Hepatocyte (in vitro differentiated cells): ENCODE measurements around the gene C1orf21. TPM values are rescaled to one million over a fixed set of nuclear protein-coding genes. Genes with fewer than 3 reads are reported as not detected.
A peak's percentile ranks its signal among the peaks of the same experiment; 100 is the strongest.

ENCODE experiments used
- DNase-seq: peaks from one replicate; pipeline ENCODE4 v3.0.0-alpha.2; 2016; ENCODE audit warnings: low spot score
- H2AFZ ChIP-seq: fragments of 200-600 bp; sonication (generic); 2 replicates; pipeline ENCODE4 v1.6.0; 2016; ENCODE audit warnings: antibody characterized with exemption, mild to moderate bottlenecking
- H3K27ac ChIP-seq: fragments of 200-600 bp; sonication (generic); 2 replicates; pipeline ENCODE4 v1.5.1; 2016; ENCODE audit warnings: mild to moderate bottlenecking
- H3K27me3 ChIP-seq: fragments of 200-600 bp; sonication (generic); 2 replicates; pipeline ENCODE4 v1.6.1; 2016
- H3K36me3 ChIP-seq: fragments of 200-600 bp; sonication (generic); replicated peaks from 2 replicates; pipeline ENCODE4 v1.5.1; 2016; ENCODE audit warnings: low read depth; ENCODE audit not compliant: insufficient read depth
- H3K4me1 ChIP-seq: fragments of 200-600 bp; sonication (generic); 2 replicates; pipeline ENCODE4 v1.5.1; 2016; ENCODE audit warnings: mild to moderate bottlenecking, moderate library complexity; ENCODE audit not compliant: insufficient read depth
- H3K4me2 ChIP-seq: fragments of 200-600 bp; sonication (generic); 2 replicates; pipeline ENCODE4 v1.6.0; 2016
- H3K4me3 ChIP-seq: fragments of 200-600 bp; sonication (generic); 2 replicates; pipeline ENCODE4 v1.5.1; 2016; ENCODE audit warnings: mild to moderate bottlenecking
- H3K79me2 ChIP-seq: fragments of 200-600 bp; sonication (generic); 2 replicates; pipeline ENCODE4 v1.6.0; 2017; ENCODE audit warnings: mild to moderate bottlenecking
- H3K9me2 ChIP-seq: fragments of 200-600 bp; sonication (generic); replicated peaks from 2 replicates; pipeline ENCODE4 v1.6.0; 2017; ENCODE audit warnings: mild to moderate bottlenecking; ENCODE audit not compliant: insufficient read depth
- H3K9me3 ChIP-seq: fragments of 200-600 bp; sonication (generic); 2 replicates; pipeline ENCODE4 v1.5.1; 2016; ENCODE audit warnings: low read depth, mild to moderate bottlenecking
- H4K20me1 ChIP-seq: fragments of 200-600 bp; sonication (generic); 2 replicates; pipeline ENCODE4 v1.6.0; 2016; ENCODE audit warnings: mild to moderate bottlenecking; ENCODE audit not compliant: insufficient read depth, poor library complexity, severe bottlenecking
- EZH2 ChIP-seq: fragments of 200-600 bp; sonication (generic); IDR thresholded peaks from 2 replicates; pipeline ENCODE4 v1.6.1; 2016; ENCODE audit warnings: antibody characterized with exemption, mild to moderate bottlenecking, borderline replicate concordance
- EZH2phosphoT487 ChIP-seq: fragments of 200-600 bp; sonication (generic); IDR thresholded peaks from one replicate; pipeline ENCODE4 v1.6.1; 2018; ENCODE audit warnings: antibody characterized with exemption, mild to moderate bottlenecking, low read depth, moderate library complexity; ENCODE audit not compliant: unreplicated experiment, severe bottlenecking
- WGBS: methylation state at CpG from one replicate; pipeline ENCODE4 v1.1.6; 2016; ENCODE audit warnings: low lambda C conversion rate; ENCODE audit errors: missing lambda C conversion rate; 5-methylcytosine and 5-hydroxymethylcytosine counted together
- polyA plus RNA-seq: library from polyadenylated mRNA; unstranded; fragments of >200 nt; fragmentation: Nextera tagmentation; extraction: Ambion mirVana; gene quantifications from 2 replicates; pipeline ENCODE4 v1.2.1, GENCODE V29; 2016
- total RNA-seq: library from RNA; depleted of rRNA; stranded (reverse); fragments of >200 nt; gene quantifications from 2 replicates; pipeline ENCODE4 v1.2.3, GENCODE V29; 2014
- TF ChIP-seq, protein P1 (sequence below): fragments of 200-600 bp; sonication (generic); IDR thresholded peaks from 2 replicates; pipeline ENCODE4 v1.5.1; 2016; ENCODE audit warnings: antibody characterized with exemption, mild to moderate bottlenecking; ENCODE audit not compliant: poor library complexity

C1orf21 gene
- total and polyA plus RNA-seq, 2 experiments from 2014 or later, result 26.9 to 37.9 TPM

DNA sequence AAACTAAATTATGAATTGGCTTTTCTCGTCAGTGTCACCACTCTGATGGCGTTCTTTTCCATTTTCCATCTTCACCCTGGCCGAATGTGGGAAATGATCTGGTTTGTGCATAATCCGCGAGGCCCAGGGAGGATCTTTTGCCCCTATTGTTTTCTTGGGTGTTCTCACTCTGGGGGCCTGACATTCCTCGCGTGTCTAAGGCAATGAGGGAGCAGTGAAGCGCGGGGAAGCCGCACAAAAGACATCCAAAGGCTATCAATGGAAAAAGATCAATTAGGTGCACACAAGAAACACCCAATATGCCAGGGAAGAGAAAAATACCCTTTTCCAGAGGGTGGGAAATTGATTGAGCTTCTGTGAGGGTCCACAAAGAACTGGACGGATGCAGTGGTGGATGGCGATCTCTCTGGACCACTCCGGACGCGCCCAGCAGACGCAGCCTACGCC lies 941 bp upstream of the C1orf21 start:
- Histone ChIP-seq H3K9me2 (no peaks in the 10 kb centered on the region), H2AFZ (peak overlapping the region; percentile 98), H3K4me2 (peak overlapping the region; percentile 88), H3K4me3 (peak overlapping the region; percentile 77), H4K20me1 (no peaks in the 10 kb centered on the region), H3K4me1 (peaks cover 18% of the 10 kb centered on the region), H3K27me3 (peaks cover 24% of the 10 kb centered on the region), H3K79me2 (peaks cover 31% of the 10 kb centered on the region), H3K27ac (peak overlapping the region; percentile 87), H3K36me3 (no peaks in the 10 kb centered on the region), H3K9me3 (no peaks in the 10 kb centered on the region)
- TF ChIP-seq, protein P1, sequence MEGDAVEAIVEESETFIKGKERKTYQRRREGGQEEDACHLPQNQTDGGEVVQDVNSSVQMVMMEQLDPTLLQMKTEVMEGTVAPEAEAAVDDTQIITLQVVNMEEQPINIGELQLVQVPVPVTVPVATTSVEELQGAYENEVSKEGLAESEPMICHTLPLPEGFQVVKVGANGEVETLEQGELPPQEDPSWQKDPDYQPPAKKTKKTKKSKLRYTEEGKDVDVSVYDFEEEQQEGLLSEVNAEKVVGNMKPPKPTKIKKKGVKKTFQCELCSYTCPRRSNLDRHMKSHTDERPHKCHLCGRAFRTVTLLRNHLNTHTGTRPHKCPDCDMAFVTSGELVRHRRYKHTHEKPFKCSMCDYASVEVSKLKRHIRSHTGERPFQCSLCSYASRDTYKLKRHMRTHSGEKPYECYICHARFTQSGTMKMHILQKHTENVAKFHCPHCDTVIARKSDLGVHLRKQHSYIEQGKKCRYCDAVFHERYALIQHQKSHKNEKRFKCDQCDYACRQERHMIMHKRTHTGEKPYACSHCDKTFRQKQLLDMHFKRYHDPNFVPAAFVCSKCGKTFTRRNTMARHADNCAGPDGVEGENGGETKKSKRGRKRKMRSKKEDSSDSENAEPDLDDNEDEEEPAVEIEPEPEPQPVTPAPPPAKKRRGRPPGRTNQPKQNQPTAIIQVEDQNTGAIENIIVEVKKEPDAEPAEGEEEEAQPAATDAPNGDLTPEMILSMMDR, result no peak
- TF ChIP-seq EZH2, result no peak
- no peak for TF ChIP-seq EZH2phosphoT487
- WGBS, result 19% methylated on average over 17 of the region's 17 CpGs
- no peak for DNase-seq

DNA sequence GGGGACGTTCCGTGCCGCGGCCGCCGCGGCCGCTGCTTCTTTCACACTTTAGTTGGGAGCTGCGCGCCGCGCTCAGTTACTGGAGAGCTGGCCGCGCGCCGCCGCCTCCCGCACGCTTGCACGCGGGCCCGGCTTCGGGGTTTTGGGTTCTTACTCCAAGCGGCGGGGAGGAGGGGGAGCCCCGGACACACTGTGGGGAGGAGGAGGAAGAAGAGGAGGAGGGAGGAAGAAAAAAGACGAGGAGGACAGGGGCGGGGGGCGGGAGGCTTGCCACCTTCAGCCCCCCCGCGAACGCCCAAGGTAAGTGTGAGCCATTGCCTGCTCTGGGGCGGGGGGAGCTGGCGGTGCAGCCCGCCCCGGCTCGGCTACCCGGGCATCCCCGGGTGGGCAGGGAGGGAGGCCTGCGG lies 243 bp downstream of the C1orf21 start:
- Histone ChIP-seq H3K9me2 (no peaks in the 10 kb centered on the region), H3K27me3 (peaks cover 24% of the 10 kb centered on the region), H3K9me3 (no peaks in the 10 kb centered on the region), H2AFZ (peak overlapping the region; percentile 98), H3K4me3 (peak overlapping the region; percentile 77), H3K27ac (peak overlapping the region; percentile 87), H3K36me3 (no peaks in the 10 kb centered on the region), H3K79me2 (peaks cover 38% of the 10 kb centered on the region), H3K4me2 (peak overlapping the region; percentile 88), H4K20me1 (no peaks in the 10 kb centered on the region), H3K4me1 (peaks cover 21% of the 10 kb centered on the region)
- TF ChIP-seq, protein P1, result no peak
- TF ChIP-seq EZH2, result no peak
- no peak for TF ChIP-seq EZH2phosphoT487
- WGBS, result 3% methylated on average over 7 of the region's 40 CpGs
- no peak for DNase-seq

DNA sequence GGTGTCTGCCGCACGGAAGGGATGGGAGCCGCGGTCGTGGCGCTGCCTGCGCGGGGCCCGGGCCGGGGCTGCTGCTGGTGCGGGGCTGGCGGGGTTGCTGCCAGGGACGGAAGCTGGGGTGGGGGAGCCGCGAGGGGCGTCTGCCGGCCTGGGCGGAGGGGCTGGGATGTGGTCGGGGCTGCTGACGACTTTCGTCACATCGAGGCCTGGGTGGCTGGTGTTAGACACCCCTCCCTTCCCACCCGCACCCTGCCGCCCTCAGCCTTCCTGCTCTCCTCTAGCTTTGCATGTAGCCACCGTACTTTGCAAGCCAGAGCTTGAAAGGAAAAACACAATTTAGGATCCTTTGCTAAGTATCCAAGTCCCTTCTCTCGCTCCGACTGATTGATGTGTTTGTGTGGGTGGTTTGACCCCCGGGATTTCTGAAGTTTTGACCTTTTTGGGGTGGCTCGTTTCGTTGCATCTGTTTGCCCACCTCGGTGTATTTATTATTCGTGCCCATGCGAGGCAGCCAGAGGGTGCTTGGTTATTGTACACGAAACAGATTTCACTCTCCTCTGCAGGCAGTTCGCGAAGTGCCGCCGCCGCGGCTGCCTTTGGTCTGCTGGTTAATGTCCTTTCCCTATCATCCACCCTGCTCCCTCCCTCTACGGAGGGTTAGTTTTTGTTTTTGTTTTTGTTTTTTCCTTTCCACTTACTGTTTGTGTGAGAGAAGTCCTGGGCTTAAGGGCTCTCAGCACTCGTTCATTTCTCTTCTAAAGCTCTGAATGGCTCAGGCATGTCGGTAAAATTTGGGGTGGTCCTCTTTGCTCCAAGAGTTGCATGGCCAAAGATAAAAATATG lies 868 bp downstream of the C1orf21 start:
- Histone ChIP-seq H3K9me2 (no peaks in the 10 kb centered on the region), H3K4me1 (peaks cover 21% of the 10 kb centered on the region), H3K9me3 (no peaks in the 10 kb centered on the region), H3K27ac (peak overlapping the region; percentile 87), H4K20me1 (no peaks in the 10 kb centered on the region), H3K79me2 (peaks cover 43% of the 10 kb centered on the region), H2AFZ (peak overlapping the region; percentile 98), H3K27me3 (peaks cover 24% of the 10 kb centered on the region), H3K4me3 (peak overlapping the region; percentile 77), H3K36me3 (no peaks in the 10 kb centered on the region), H3K4me2 (peak overlapping the region; percentile 88)
- DNase-seq, result peak; percentile 38
- WGBS, result 1% methylated on average over 20 of the region's 43 CpGs
- TF ChIP-seq EZH2 (no peak), EZH2phosphoT487 (no peak)
- TF ChIP-seq, protein P1, result no peak
